ENCODE measurements around the gene LARGE2. TPM values are rescaled to one million over a fixed set of nuclear protein-coding genes. Genes with fewer than 3 reads are reported as not detected.

LARGE2 gene
- total RNA-seq, 1 donor from 2014 or later: not detected

Other genes starting within 250 kb of the LARGE2 start
- 16.3 and 18.2 TPM in 2 replicates for gene SLC35C1, start 117.5 kb upstream of the LARGE2 start, total RNA-seq
- 19.4 and 23.7 TPM in 2 replicates for gene CRY2, start 75.2 kb upstream of the LARGE2 start, total RNA-seq
- gene MAPK8IP1, start 37.0 kb upstream of the LARGE2 start, total RNA-seq: 0.51 and 0.91 TPM in 2 replicates
- gene FREY1, start 15.4 kb upstream of the LARGE2 start, total RNA-seq: 0.59 and 1.9 TPM in 2 replicates
- gene PEX16, start 4.8 kb upstream of the LARGE2 start, total RNA-seq: 37.4 and 44.6 TPM in 2 replicates
- 32.9 and 42.0 TPM in 2 replicates for gene PHF21A, start 198.8 kb downstream of the LARGE2 start, total RNA-seq

Data from activated T-helper 1 cell treated with anti-CD3 and anti-CD28 coated beads, Interleukin-12 subunit alpha, Interleukin-12 subunit beta, Interleukin-2, Interleukin-4 antibody, amounts not matched to agents 30 ng/mL and 10 ng/mL and 1 ng/mL, durations not matched to agents 14 hours and 24 hours and 36 hours (primary cell).